GM19099 (cell line): ENCODE data around the gene CACNA1G.

Experiments used
- POLR2A ChIP-seq: IDR thresholded peaks from 3 replicates; pipeline ENCODE4 v1.6.1; 2011; ENCODE audit warnings: low read depth; ENCODE audit not compliant: insufficient read length; ENCODE audit errors: extremely low read depth

Gene CACNA1G

DNA sequence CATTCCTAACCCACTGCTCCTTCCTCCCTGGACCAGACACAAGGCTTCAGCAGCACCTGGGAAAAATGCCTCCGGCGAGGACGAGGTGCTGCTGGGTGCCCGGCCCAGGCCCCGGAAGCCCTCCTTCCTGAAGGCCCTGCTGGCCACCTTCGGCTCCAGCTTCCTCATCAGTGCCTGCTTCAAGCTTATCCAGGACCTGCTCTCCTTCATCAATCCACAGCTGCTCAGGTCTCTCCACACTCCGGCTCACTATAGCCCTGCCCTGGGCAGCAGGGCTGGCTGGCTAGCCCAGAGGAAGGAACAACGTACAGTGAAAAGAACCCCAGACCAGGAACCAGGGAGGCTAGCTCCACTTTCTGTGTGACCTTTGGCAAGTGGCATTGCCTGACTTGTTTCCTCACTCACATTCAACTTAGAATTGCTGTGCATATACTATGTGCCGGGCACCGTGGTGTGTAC lies 100.4 kb downstream of the CACNA1G start:
- no peak for TF ChIP-seq POLR2A

DNA sequence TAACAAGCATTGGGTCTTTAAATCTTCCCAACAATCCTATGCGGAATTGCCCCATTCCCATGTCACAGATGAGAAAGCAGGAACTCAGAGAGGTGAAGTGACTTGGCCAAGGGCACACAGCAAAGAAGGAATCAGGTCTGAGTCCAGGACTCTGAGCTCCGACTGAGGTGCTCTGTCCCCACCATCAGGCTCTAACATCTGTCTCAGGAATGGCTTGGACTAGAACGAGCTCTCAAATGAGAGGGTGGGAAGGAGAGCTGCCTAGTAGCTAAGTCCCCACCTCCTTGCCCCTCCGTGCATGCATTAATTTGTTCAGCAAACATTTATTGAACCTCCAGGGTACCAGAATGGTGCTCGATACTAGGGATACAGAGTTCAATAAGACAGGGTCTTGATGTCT lies 100.8 kb downstream of the CACNA1G start:
- TF ChIP-seq POLR2A: no peak

DNA sequence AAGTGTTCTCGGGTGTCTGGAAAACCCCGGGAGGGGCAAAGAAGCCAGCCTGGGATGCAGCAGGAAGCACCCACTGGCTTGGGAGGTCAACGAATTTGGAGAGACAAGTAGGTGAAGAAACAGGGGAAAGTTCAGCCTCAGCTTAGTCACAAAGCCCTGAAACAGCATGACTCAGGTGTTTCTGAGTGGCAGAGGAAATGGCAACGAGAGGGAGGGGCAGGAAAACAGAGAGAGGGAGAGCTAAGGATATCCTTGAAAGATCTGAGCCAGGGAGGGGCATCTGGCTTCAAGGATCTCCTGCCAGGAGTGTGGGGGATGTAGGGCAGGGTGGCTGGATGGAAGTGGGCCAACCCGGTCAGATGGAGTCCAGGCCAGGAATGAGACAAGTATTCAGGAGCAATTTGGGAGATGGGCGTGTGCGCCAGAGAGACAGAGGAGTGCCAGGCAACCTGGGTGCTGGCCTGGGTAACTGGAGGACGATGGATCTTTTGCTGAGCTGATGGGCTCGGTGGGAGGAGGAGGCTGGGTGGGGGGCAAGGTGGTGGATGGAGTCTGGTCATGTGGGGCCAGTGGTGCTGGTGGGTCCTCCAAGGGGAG lies 101.4 kb downstream of the CACNA1G start:
- no peak for TF ChIP-seq POLR2A

DNA sequence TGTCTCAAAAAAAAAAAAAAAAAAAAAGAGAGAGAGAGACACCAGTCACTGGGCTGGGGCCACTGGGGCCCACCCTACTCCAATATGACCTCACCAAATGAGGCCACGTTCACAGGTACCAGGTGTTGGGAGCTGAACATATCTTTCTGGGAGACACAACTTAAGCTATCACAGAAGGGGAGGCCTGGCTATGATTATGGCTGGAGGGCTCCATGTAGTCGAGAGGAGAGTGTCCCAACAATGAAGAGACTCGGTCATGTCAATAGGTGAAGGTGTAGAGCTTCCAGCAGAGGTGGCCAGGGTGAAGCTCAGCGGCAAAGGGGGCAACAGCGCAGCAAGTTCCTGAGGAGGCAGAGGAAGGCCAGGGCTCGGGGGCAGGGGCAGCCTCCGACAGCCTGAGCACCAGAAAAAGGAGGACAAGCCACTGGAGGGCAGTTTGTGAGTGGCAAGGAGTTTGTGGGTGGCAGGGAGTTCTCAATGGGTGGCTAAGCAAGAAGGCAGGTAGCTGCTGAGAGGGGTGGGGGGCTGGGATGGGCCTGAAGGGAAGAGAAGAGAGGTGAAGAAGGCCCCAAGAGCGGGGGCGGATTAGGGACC lies 102.2 kb downstream of the CACNA1G start:
- no peak for TF ChIP-seq POLR2A

DNA sequence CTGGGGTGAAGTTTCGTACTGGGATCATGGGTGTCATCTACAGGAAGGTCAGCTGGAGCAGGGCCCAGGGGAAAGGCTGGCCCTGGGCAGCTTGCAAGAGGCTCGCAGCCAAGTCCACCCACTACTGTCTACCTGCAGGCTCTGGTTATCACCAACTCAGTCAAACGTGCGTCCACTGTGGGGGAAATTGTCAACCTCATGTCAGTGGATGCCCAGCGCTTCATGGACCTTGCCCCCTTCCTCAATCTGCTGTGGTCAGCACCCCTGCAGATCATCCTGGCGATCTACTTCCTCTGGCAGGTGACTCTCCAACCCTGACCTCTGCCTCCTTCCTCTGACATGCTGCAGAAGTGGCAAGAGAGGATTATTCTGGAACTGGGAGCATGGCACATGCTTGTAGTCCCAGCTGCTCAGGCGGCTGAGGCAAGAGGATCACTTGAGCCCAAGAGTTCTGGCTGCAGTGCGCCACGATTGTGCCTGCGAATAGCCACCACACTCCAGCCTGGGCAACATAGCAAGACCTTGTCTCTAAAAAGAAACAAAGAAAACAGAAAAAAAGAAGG lies 103.4 kb downstream of the CACNA1G start:
- TF ChIP-seq POLR2A: no peak

DNA sequence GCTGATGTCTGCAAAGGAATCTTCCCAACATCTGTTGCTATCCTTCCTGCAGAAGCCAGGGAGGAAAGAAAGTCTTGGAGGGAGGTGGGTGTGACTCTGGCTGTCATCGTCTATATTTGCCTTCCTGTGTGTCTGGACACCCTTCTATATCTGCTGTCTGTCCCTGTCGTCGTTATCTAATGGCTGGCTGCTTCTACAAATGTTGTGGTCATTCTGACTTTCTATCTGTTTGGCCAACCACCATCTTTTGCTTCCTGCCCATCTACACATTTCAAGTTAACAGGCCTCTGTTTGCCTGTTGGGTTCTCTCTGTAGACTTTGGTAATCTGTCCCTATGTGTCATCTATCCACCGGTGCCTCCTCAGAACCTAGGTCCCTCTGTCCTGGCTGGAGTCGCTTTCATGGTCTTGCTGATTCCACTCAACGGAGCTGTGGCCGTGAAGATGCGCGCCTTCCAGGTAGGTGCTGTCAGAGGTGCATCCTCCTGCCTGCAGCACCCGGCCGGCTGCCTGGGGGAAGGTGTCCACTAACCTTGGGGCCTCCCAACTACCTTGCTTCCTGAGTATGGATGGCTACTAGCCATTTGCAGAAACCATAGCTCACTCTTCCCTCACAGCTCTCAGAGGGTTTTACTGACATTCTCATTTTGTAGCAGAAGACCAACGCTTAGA lies 104.4 kb downstream of the CACNA1G start:
- TF ChIP-seq POLR2A: no peak

DNA sequence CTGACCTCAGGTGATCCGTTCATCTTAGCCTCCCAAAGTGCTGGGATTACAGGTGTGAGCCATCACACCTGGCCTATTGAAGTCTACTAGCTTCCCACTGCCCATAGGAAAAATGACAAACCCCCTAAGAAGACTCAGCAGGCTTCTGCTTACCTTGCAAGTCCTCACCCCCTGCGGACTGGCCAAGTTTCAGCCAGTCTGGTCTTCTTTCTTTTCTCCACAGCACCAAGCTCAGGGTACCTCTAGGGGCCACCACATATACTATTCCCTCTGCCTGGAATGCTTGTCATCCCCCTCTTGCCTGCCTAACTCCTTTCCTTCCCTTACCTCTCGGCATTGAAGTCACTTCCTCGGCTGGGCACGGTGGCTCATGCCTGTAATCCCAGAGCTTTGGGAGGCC lies 105.3 kb downstream of the CACNA1G start:
- no peak for TF ChIP-seq POLR2A

DNA sequence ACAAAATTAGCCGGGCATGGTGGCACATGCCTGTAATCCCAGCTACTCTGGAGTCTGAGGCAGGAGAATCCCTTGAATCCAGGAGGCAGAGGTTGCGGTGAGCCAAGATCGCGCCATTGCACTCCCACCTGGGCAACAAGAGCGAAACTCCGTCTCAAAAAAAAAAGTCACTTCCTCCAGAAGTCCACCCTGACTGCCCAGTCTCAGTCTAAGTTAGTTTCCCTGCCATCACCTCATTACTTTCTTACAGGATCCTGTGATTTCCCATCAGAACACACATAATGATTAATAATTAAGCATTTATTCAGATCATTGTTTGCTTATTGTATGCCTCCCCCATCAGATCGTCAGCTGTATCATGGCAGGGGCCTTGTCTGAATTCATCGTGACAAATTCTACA lies 105.8 kb downstream of the CACNA1G start:
- TF ChIP-seq POLR2A: no peak

DNA sequence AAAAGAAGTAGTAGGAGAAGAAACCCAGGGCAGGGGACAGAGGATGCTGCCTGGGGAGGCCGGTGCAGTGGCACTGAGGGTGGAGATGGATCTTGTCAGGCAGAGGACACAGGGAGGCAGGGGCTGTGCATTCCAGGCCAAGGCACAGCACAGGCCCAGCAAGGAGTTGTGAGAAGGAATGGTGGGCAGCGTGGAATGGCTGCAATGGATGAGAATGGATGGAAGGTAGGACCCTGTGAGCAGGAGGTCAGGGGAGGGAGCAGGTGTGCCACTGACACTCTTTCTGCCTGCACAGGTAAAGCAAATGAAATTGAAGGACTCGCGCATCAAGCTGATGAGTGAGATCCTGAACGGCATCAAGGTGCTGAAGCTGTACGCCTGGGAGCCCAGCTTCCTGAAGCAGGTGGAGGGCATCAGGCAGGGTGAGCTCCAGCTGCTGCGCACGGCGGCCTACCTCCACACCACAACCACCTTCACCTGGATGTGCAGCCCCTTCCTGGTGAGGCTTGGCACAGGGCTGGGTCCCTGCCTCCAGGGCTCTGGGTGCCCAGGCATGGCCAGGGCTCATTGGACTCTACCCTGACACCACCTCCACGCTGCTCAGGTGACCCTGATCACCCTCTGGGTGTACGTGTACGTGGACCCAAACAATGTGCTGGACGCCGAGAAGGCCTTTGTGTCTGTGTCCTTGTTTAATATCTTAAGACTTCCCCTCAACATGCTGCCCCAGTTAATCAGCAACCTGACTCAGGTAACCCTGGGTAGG lies 106.9 kb downstream of the CACNA1G start:
- no peak for TF ChIP-seq POLR2A

DNA sequence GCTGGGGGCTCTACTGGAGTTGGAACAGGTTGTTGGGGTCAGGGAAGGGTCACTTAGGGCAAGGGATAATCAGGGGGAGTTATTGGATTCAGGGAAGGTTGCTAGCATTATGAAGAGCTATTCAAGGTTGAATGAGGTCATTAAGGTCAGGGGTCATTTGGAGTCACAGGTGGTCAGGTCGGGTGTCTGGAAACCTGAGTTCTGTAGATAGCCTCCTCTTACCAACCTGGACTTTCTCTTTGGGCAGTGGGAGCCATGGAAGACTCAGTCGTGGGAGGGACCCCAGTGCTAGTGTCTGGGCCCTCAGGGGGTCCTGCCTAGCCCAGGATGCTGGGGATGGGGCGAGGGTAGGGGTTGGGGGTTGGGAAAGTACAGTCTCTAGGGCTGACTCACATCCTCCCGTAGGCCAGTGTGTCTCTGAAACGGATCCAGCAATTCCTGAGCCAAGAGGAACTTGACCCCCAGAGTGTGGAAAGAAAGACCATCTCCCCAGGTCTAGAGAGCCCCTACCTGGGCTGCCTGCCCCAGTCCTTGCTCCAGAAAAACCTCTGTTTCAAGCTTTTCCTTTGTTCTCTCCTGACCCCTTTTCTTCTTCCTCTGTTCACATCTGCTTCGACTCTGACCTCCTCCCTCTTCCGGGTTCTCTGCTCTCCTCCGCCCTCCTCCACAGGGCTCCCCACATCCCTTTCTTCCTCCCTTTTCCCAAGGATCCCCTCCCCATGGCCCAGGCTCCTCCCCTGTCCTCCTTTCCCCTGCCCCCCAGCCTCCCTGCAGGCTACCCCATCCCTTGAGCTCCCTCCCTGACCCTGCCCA lies 107.7 kb downstream of the CACNA1G start:
- no peak for TF ChIP-seq POLR2A

DNA sequence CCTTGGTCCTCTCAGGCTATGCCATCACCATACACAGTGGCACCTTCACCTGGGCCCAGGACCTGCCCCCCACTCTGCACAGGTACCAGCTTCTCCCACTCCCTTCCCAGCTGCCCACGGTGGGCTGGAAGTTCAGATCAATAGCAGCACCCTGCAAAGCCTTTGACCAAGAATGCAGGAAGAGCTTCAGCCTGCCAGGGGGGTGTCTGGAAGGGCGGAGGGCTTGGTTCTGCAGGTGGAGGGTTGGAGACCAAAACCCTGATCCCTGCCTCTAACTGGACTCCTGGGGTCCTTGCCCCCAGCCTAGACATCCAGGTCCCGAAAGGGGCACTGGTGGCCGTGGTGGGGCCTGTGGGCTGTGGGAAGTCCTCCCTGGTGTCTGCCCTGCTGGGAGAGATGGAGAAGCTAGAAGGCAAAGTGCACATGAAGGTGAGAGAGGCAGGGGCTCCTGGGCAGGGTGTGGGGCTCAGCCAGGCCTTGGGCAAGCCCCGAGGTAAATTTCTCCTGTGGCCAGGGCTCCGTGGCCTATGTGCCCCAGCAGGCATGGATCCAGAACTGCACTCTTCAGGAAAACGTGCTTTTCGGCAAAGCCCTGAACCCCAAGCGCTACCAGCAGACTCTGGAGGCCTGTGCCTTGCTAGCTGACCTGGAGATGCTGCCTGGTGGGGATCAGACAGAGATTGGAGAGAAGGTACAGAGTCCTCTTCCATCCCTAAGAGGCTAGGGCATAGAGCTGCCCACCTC lies 108.5 kb downstream of the CACNA1G start:
- no peak for TF ChIP-seq POLR2A

DNA sequence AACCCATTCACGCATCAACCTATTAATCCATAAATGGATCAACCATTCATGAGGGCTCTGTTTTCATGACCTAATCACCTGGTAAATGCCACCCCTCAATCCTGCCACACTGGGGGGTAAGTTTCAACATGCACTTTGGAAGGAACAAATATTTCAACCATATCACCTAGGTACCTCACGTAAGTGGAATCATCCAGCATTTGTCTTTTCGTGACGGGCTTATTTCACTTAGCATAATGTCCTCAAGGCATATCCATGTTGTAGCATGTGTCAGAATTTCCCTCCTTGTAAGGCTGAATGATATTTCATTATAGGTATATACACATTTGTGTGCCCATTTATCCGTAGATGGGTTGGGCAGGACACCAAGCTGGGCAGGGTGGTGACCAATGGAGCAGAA lies 111.6 kb downstream of the CACNA1G start:
- TF ChIP-seq POLR2A: no peak

DNA sequence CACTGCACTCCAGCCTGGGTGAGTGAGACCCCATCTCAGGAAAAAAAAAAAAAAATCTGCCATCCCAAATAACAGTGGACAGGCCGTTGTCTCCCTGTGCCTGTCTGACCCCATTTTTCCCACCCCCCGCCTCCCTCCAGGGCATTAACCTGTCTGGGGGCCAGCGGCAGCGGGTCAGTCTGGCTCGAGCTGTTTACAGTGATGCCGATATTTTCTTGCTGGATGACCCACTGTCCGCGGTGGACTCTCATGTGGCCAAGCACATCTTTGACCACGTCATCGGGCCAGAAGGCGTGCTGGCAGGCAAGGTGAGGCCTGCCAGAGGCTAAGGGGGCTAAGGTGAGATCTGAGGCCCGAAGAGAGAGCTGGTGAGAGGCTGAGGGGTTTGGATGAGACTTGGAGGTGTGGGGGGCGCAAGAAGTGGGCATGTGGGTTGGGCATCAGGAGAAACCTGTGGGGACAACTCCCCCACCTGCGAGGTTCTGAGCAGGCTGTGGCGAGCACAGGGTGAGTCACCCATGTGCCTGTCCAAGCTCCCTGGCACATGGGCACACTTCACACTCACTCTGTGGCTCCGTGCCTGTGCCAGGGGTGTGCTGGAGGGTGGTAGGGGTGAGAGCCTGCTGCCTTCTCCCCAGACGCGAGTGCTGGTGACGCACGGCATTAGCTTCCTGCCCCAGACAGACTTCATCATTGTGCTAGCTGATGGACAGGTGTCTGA lies 112.5 kb downstream of the CACNA1G start:
- TF ChIP-seq POLR2A: no peak
